Fibroblast of skin of scalp (primary cell): ENCODE results near the gene PM20D1.
"Not testable (repeated sequence)": the region's sequence is repeated elsewhere in the genome, so short reads cannot be mapped to it uniquely, and the experiment has no call there.

ENCODE experiments used
- DNase-seq: peaks from one replicate; pipeline ENCODE4 v3.0.0-alpha.2; 2013

The PM20D1 gene

DNA sequence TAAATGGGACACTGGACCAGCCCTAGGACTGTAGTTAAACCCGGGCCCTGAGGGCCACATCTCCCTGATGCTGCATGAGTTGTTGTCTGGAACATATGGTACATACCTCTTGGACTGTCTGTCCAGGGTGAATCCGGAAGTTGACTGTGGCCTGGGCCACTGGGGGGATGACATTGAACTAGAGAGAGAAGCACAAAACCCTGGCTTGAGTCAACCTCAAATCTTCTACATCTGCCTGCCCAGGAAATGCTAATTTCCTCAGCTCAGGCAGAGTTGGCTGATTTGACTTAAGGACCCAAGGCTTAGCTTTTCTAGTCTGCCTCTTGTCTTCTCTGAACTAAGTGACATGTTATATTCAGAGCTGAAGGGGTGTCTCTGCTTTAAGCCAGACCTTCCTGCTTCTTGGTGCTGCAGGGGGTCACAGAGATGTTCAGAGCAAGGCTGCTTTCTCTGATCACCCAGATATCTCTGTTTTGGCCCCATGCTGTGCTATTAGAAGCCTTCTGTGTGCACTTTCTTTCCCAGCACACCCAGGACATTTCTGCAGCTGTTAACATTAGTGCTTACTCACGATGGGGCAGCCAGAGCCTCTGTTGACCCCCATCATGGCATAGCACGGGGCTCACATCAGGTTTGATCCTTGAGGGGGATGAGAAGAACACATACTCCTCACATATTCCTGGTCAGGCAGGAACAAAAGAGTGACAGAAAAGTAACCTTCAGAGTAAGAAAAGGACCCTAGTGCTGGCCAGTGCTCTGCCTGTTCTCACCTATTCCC, 9.6 kb downstream of the PM20D1 start:
- no peak for DNase-seq

GRCh38 chr1:205837382-205837970, 12.5 kb downstream of the PM20D1 start:
- DNase-seq, result no peak

- no peak for DNase-seq
Measured at GRCh38 chr1:205834751-205835150, 15.2 kb downstream of the PM20D1 start.

- DNase-seq, result no peak
Measured at GRCh38 chr1:205832326-205832751, 17.6 kb downstream of the PM20D1 start.

- DNase-seq, result no peak
Measured at GRCh38 chr1:205827623-205828022, 22.3 kb downstream of the PM20D1 start.

GRCh38 chr1:205826995-205827394, 22.9 kb downstream of the PM20D1 start:
- DNase-seq, result no peak

DNA sequence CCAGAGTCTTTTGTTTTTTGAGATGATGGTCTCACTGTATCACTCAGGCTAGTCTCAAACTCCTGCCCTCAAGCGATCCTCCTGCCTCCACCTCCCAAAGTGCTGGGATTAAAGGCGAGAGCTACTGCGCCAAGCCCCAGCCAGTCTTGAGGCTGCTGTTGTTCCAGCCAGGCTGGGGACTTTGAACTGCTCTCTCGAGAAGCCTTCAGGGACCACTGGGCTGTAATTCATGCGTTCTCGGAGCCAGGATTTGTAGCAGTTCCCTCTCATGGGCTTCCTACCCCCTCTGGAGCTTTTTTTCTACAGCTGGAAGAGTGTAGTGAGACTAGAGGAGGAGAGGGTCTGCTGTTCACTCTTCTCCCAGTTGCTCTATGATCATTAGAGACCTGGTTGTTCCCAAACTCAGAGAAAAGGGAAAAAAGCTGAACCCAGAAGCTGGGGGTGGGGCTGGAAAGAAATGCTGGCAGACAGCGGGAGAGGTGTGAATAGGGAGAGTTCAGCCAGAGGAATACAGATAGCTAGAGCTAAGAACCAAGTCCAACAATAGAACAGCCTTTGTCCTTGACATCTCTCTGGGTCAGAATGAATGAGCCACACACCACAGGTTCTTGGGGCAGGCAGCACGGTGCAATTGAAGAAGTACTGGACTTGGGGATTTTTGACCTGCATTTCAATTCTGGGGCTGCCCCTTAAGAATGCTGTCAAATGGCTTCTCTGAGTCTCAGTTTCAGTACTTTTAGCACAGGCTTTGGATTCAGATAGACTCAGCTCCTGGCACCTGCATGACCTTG, 23.7 kb downstream of the PM20D1 start:
- no peak for DNase-seq

GRCh38 chr1:205824180-205824579, 25.8 kb downstream of the PM20D1 start:
- DNase-seq, result no peak

DNA sequence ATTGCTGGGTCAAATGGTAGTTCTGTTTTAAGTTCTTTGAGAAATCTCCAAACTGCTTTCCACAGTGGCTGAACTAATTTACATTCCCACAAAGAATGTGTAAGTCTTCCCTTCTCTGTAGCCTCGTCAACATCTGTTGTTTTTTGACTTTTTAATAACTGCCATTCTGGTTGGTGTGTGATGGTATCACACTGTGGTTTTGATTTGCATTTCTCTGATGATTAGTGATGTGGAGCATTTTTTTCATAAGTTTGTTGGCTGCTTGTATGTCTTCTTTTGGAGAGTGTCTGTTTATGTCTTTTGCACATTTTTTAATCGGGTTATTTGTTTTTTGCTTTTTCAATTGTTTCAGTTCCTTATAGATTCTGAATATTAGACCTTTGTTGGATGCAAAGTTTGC, 26.7 kb downstream of the PM20D1 start:
- not testable (repeated sequence) for DNase-seq

DNA sequence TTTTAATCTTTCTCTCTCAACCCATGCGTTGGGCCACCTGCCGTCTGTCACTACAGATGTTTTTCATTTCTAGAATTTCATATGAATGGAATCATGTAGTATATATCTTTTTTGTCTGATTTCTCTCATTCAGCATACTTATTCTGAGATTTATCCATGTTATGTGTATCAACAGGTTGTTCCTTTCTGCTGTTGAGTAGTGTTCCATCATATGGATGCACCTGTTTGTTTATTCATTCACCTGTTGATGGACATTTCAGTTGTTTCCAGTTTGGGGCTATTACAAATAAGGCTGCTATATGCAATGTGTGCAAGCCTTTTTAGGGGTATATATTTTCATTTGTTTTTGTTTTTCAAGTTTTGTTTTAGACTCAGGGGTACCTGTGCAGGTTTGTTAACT, 27.5 kb downstream of the PM20D1 start:
- no peak for DNase-seq

- no peak for DNase-seq
Measured at GRCh38 chr1:205817988-205818387, 31.9 kb downstream of the PM20D1 start.

GRCh38 chr1:205817364-205817763, 32.6 kb downstream of the PM20D1 start:
- no peak for DNase-seq

DNA sequence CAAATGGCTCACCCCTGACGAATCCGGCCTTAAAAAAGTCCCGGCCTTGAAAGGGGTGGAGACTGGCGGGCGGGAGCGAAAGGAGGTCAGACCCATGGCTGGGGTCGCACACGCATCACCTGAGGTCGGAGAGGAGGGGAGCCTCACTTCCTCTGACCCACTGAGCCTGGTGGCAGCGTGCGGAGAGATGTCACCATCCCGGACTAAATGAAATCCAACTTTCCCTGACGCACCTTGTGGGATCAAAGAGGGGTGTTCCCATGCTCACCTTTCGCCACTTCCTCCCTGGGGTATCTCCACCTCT, 36.2 kb downstream of the PM20D1 start:
- peak; percentile 66 for DNase-seq

GRCh38 chr1:205812878-205813754, 36.8 kb downstream of the PM20D1 start, which contains the start of gene SLC41A1:
SLC41A1 (minus strand) TSS chr1:205813198; CDS start chr1:205810441, 2,757 bp downstream.
- peak; percentile 93 for DNase-seq

- DNase-seq, result peak; percentile 9
Measured at GRCh38 chr1:205812271-205812877, 37.6 kb downstream of the PM20D1 start.

- no peak for DNase-seq
Measured at GRCh38 chr1:205811660-205812059, 38.3 kb downstream of the PM20D1 start.

DNA sequence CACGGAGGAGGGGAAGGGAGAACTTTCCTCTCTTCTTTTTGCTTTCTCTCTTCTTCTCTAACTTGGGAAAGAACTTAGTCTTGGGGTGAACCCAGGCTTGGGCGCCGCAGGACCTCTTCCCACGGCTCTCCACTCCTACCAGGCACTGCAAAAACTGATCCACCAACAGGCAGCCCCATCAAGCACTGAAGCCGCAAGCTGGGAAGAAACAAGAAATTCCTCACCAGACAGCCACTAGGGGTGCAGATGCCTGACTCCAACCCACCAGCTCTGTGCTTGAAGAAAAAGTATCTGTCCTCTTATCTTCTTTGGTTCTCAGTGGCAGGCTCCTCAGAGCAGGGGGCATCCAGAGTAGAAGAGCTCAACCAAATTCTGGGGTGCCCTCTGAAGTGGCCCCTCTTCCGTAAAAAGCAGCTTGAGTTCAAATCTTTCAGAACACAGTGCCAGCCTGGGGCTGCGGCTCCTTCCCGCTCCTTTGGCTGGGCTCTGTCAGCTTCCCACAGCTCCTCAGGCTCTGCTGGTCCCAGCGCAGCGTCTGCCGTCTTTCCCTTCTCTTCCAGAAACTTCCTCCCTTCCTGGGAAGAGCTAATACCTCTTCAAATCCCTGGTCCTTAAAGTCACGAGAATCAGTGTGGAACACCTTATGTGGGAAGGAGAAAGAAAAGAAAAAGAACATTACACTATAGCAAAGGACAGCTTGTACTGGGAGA, 39.3 kb downstream of the PM20D1 start:
- peak; percentile 22 for DNase-seq

DNA sequence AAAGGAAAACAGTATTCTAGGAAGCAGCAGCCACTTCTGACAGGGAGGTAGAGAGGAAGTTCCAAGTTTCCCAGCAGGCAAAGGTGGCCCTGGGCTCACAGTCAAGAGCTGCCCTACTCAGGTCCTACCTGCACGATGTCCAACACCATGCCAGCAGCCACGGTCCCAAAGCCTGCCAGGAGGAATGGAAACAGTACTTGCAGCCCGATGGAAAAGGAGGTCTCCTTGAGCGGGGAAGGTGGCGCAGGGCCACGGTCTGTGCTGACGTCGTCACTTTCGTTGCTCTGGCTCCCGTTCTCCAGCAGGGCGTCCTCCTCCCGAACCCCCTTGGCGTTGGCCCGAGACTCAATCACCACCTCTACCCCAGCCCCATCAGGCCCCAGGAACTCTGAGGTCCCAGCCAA, 40.0 kb downstream of the PM20D1 start:
- DNase-seq, result no peak

DNA sequence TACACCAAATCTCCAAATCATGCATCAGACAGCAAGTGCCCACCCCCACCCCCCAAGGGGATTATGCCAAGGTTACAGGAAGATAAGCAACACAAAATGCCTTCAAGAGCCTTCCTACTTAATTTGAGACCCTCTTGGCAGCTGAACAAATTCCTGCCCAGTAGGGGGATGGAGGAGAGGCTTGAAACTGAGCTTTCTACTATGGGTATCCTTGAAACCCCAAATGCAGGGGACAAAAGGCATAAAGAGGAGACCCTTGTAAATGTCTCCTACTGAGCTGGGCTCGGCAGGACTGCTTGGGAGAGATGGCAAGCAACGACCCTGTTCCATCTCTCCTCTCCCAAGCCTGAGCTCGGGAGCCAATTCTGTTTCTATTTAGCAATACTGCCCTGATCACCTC, 40.5 kb downstream of the PM20D1 start:
- DNase-seq, result no peak

- DNase-seq, result no peak
Measured at GRCh38 chr1:205805082-205805711, 44.7 kb downstream of the PM20D1 start.

GRCh38 chr1:205804605-205805004, 45.3 kb downstream of the PM20D1 start:
- DNase-seq, result no peak
